ENCODE measurements around the gene MLLT1. TPM values are rescaled to one million over a fixed set of nuclear protein-coding genes. Genes with fewer than 3 reads are reported as not detected.

Gene MLLT1
- total RNA-seq, 1 experiment from 2014 or later = 54.9 TPM

GRCh38 chr19:6258812-6259311, 20.9 kb downstream of the MLLT1 start:
- Histone ChIP-seq H3K79me2 (ENCODE audit: insufficient read depth, low read length) (peaks cover 20% of the 10 kb centered on the region; the same call in 1 of the 2 replicates), H2BK5ac (ENCODE audit: insufficient read length, low read length) (no peak overlapping the region), H4K5ac (ENCODE audit: insufficient read length, low read depth, low read length) (no peak overlapping the region), H3K4ac (ENCODE audit: low read depth, low read length) (no peak overlapping the region), H2BK15ac (ENCODE audit: low read depth, low read length) (no peak overlapping the region), H2AFZ (ENCODE audit: low read length) (no peak overlapping the region), H3K4me1 (ENCODE audit: insufficient read depth, low read length) (no peaks in the 10 kb centered on the region), H2BK120ac (ENCODE audit: low read depth, low read length, poor library complexity, severe bottlenecking) (no peak overlapping the region), H2BK12ac (ENCODE audit: insufficient read length, low read depth, low read length) (no peak overlapping the region), H4K8ac (replicated peaks; ENCODE audit: insufficient read length, low read depth, low read length) (no peak overlapping the region), H4K91ac (ENCODE audit: insufficient read length, low read depth, low read length) (no peak overlapping the region), H3K9ac (ENCODE audit: extremely low read depth, insufficient read length, low read length) (no peak overlapping the region), H3K27ac (ENCODE audit: insufficient read length, low read depth, low read length) (no peak overlapping the region), H3K14ac (ENCODE audit: insufficient read depth, low read length) (no peak overlapping the region), H3T11ph (ENCODE audit: low read length) (no peak overlapping the region), H2AK5ac (ENCODE audit: insufficient read length, low read length) (no peak overlapping the region), H3K4me2 (ENCODE audit: insufficient read depth, insufficient read length, low read length) (no peak overlapping the region), H2BK20ac (ENCODE audit: low read depth, low read length, poor library complexity, severe bottlenecking) (no peak overlapping the region), H3K9me3 (ENCODE audit: control insufficient read depth, low read depth, low read length) (no peaks in the 10 kb centered on the region), H3K27me3 (ENCODE audit: insufficient read depth, low read length) (no peaks in the 10 kb centered on the region), H3K56ac (ENCODE audit: insufficient read length, low read depth, low read length) (no peak overlapping the region), H4K20me1 (ENCODE audit: control insufficient read depth, insufficient read depth, insufficient read length) (peaks cover 6% of the 10 kb centered on the region), H3K23me2 (ENCODE audit: insufficient read length, low read depth, low read length, poor library complexity, severe bottlenecking) (no peaks in the 10 kb centered on the region), H3K18ac (ENCODE audit: insufficient read length, low read depth, low read length) (no peak overlapping the region), H3K79me1 (ENCODE audit: insufficient read depth, low read depth, low read length, poor library complexity, severe bottlenecking) (peaks cover 12% of the 10 kb centered on the region), H3K23ac (ENCODE audit: insufficient read length, low read depth, low read length) (no peak overlapping the region)
- Mint-ChIP-seq H3K36me3 (ENCODE audit: insufficient read depth in 1 of 3, low read depth in 3 of 3) (peaks cover 32 to 59% (median 57%) of the 10 kb centered on the region in 3 experiments), H3K4me1 (peaks cover 3 to 16% of the 10 kb centered on the region in 2 experiments), H3K9me3 (no peaks in the 10 kb centered on the region), H3K27ac (no peak overlapping the region), H3K27me3 (ENCODE audit: low read depth) (no peaks in the 10 kb centered on the region), H3K4me3 (no peak overlapping the region)
- no CpG with 5 or more reads among the region's 15 CpGs for WGBS (ENCODE audit: extremely low coverage, insufficient read length, low lambda C conversion rate)
- no peak for DNase-seq
- no peak for TF ChIP-seq CTCF (conservative IDR thresholded peaks at IDR 0.05)
